Umbilical cord (tissue), 2 donors: ENCODE measurements around the gene SNTA1. TPM values are rescaled to one million over a fixed set of nuclear protein-coding genes. Genes with fewer than 3 reads are reported as not detected.
"Not testable (repeated sequence)": the region's sequence is repeated elsewhere in the genome, so short reads cannot be mapped to it uniquely, and the experiment has no call there.

Source experiments
- DNase-seq: peaks from one replicate; pipeline ENCODE4 v3.0.0-alpha.2; 2015; ENCODE audit warnings: low spot score
- total RNA-seq: library from RNA; depleted of rRNA; stranded (reverse); fragments of >200 nt; gene quantifications from one replicate; pipeline ENCODE4 v1.2.3, GENCODE V29; 2014; ENCODE audit warnings: low replicate concordance; ENCODE audit not compliant: insufficient read depth

Gene SNTA1
- 28.2 TPM for total RNA-seq

- peak; percentile 76 for DNase-seq
Observed at GRCh38 chr20:33443512-33444239, at the start of gene SNTA1. Gene SNTA1, minus strand, starts transcription at chr20:33443763. Its CDS starts 143 bp downstream, at chr20:33443620.

- DNase-seq: no peak
Observed at GRCh38 chr20:33490934-33491656, 47.5 kb upstream of the SNTA1 start.

- peak; percentile 81 for DNase-seq
Observed at GRCh38 chr20:33490023-33490933, 46.7 kb upstream of the SNTA1 start, which contains the start of gene CBFA2T2. Gene CBFA2T2, plus strand, starts transcription at chr20:33490096. Its CDS starts 172 bp downstream, at chr20:33490268.

DNA sequence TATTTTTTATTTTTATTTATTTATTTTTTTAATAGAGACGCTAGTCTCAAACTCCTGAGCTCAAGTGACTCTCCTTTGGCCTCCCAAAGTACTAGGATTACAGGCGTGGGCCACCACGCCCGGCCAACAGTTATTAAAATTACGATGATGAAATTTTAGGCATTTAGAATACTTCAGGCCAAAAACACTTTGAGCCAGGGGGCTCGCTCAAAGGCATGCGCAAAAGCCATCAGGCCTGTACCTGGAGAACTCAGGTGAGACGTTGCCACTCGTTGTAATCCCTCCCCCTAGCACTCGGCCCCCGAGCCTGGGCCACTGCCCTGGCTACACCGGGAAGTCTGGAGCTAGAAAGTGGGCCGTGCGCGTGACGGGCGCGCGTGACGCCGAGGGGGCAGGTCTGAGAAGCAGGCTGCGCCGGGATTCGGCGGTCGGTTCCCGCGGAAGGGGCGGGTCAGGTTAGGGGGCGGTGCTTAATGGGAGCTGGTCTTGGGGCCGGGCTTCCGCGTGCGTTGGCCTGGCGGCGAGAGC, 46.0 kb upstream of the SNTA1 start:
- DNase-seq: peak; percentile 99

- DNase-seq: not testable (repeated sequence)
Observed at GRCh38 chr20:33488661-33489494, 45.3 kb upstream of the SNTA1 start.

- no peak for DNase-seq
Observed at GRCh38 chr20:33488201-33488600, 44.6 kb upstream of the SNTA1 start.

DNA sequence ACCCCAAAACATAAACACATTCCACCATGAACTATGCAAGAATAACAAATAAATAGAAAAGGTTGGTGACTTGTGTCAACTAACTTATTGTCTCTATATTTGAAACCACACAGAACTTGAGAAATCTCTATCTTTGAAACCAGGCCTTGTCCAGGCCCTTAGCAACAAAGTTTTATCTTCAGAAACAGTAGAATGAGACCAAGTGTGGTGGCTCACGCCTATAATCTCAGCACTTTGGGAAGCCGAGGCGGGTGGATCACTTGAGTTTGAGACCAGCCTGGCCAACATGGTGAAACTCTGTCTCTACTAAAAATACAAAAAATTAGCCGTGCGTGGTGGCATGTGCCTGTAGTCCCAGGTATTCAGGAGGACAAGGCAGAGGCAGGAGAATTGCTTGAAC, 39.6 kb upstream of the SNTA1 start:
- not testable (repeated sequence) for DNase-seq

- no peak for DNase-seq
Observed at GRCh38 chr20:33482581-33482980, 39.0 kb upstream of the SNTA1 start.

DNA sequence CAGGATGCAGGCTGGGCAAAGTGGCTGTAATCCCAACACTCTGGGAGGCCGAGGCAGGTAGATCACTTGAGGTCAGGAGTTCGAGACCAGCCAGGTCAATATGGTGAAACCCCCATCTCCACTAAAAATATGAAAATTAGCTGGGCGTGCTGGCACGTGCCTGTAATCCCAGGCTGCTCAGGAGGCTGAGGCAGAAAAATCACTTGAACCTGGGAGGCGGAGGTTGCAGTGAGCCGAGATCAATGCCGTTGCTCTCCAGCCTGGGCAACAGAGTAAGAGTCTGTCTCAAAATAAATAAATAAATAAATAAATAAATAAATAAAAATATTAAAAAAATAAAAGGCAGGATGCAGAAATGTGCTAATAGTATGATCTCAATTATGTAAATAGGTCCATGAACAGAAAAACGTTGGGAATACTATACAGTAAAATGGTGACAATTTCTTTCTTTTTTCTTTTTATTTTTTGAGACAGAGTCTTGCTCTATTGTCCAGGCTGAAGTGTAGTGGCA, 37.9 kb upstream of the SNTA1 start:
- DNase-seq: no peak

GRCh38 chr20:33480048-33480447, 36.5 kb upstream of the SNTA1 start:
- DNase-seq: no peak

- no peak for DNase-seq
Observed at GRCh38 chr20:33477386-33478234, 34.0 kb upstream of the SNTA1 start.

DNA sequence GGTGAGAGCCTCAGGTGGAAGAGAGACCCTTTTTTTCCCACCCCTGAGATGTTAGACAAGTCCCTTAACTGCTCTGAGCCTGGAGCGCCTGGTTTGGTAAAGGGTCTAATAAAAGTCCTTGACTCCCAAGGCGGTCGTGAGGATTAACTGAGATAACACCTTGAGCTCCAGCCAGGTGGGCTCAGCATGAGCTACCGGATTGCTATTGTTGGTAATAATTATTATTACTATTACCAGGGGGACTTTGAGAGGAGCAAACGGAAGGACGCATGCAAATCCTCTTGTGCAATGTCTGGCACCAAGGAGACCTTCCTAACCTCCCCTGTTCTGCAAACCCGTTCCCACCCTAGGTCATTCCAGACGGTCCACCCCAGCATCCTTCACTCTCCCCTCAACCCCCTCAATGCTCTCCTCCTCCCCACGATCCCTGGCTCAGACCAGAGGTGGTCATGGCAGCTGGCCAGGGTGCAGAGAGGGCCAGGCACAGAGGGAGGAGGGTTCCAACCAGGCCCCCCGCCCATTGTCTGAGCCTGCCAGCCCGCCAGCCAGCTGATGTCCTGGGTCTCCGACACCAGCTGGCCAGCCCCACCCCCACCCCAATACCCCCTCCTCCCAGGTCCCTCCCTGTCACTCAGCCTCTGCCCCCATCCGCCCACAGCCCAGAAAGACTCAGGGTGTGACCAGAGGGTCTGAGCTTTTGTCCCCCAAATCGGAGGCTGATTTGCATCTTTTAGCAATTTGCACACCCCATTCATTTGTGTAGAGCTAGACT, 32.0 kb upstream of the SNTA1 start:
- no peak for DNase-seq

DNA sequence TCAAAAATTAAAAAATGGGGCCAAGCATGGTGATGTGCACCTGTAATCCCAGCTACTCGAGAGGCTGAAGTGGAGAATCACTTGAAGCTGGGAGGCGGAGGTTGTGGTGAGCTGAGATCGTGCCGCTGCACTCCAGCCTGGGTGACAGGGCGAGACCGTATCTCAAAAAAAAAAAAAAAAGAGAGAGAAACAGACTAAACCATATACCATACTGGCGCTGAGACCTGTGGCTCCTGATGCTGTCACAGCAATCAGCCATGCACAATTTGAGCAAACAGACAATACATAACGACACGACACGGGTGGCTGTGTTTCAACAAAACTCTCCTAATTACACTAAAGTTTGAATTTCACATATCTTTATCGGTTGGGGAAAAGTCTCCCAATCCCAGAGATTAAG, 31.4 kb upstream of the SNTA1 start:
- no peak for DNase-seq

DNA sequence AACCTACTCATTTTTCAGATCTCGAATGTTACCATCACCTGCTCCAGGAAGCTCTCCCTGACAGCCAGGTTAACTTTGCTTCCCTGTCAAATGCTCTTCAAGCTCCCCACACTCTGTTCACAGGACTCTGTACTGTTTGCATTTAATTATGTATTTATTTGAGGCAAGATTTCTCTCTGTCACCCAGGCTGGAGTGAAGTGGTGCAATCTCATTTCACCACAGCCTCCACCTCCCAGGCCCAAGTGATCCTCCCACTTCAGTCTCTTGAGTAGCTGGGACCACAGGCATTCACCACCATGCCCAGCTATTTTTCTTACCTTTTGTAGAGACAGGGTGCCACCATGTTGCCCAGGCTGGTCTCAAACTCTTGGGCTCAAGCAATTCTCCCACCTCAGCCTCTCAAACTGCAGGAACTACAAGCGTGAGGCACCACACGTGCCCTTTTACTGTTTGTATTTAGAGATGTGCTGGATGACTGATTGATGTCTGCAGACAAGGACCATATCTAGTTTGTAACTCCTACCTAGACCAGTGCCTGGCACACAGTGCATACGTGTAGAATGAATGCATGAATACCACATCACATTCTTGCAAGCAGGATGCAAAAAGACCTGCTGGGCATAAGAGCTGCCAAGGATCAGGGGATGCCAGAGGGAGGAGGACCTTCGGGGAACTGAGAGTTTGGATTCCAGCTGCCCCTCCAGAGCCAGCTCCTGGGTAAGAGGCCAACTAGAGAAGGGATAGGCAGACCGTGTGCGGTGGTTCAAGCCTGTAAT, 30.7 kb upstream of the SNTA1 start:
- no peak for DNase-seq

DNA sequence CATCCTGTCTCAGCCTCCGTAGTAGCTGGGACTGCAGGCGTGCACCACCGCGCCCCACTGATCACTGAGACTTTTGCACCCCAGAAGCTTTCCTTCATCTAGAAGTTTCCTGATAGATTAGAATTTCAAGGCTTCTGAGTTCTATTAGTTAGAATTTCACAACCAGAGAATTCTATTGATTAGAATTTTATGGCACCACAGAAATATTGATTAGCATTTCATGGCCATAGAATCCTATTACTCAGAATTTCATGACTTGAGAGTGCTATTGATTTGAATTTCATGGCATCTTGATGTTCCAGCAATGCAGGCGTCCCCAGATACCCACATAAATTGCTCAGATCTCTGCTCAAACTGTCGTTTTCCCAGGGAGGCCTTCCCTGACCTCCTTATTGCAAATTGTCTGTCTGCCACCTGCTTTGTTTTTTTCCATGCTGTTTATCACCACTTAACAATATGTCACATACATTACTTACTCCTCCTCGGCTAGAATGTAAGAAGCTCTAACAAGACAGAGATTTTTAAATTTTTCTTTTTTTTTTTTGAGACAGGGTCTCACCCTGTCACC, 29.4 kb upstream of the SNTA1 start:
- no peak for DNase-seq

- DNase-seq: no peak
Observed at GRCh38 chr20:33470866-33471265, 27.3 kb upstream of the SNTA1 start.

GRCh38 chr20:33470457-33470856, 26.9 kb upstream of the SNTA1 start:
- no peak for DNase-seq

GRCh38 chr20:33466303-33466646, 22.7 kb upstream of the SNTA1 start:
- DNase-seq: no peak
